Muscle layer of colon (tissue), 2 donors: ENCODE results near the gene ZSCAN5B.
"Not testable (repeated sequence)": the region's sequence is repeated elsewhere in the genome, so short reads cannot be mapped to it uniquely, and the experiment has no call there.

Source experiments
- H3K27ac ChIP-seq: one replicate; pipeline ENCODE4 v1.7.0; 2013; ENCODE audit warnings: low read depth, mild to moderate bottlenecking, low read length, moderate library complexity
- H3K27me3 ChIP-seq, 2 donors: one replicate each; pipeline ENCODE4 v1.7.0; 2013; ENCODE audit warnings: low read length in 2 of 2, mild to moderate bottlenecking in 2 of 2; ENCODE audit not compliant: insufficient read depth in 2 of 2, control insufficient read depth in 1 of 2
- H3K36me3 ChIP-seq: one replicate; pipeline ENCODE4 v1.7.0; 2013; ENCODE audit warnings: mild to moderate bottlenecking, low read length; ENCODE audit not compliant: insufficient read depth
- H3K4me1 ChIP-seq: one replicate; pipeline ENCODE4 v1.7.0; 2013; ENCODE audit warnings: mild to moderate bottlenecking, low read length; ENCODE audit not compliant: insufficient read depth
- H3K4me3 ChIP-seq, 2 donors: one replicate each; pipeline ENCODE4 v1.7.0; 2013; ENCODE audit warnings: low read length in 2 of 2, low read depth in 1 of 2, mild to moderate bottlenecking in 1 of 2, moderate library complexity in 1 of 2
- H3K9ac ChIP-seq: one replicate; pipeline ENCODE4 v1.7.0; 2013; ENCODE audit warnings: low read length
- H3K9me3 ChIP-seq: one replicate; pipeline ENCODE4 v1.7.0; 2013; ENCODE audit warnings: mild to moderate bottlenecking, low read length
- donor health status: abdominal sarcoma.
- donor health status: Adenocarcinoma of cecum.

Gene ZSCAN5B

DNA sequence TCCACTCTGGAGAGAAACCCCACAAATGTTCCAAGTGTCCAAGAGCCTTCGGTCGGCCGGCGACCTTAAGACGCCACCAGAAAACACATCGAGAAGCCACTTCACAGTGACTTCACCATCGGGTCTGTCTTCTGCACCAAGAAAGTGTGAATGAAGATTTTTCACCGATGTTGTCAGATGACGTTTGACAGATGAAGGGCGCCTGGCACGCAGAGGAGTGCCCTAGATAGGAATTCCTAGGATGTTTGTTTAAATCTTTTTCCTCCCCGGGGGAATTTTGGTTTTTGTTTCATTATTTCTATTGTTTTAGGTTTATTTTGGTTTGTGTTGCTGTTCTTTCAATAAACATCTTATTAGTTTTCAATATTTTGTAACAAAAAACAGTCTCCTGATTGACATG lies 11.5 kb upstream of the ZSCAN5B start:
- Histone ChIP-seq H3K27ac (no peak overlapping the region), H3K4me1 (no peaks in the 10 kb centered on the region), H3K4me3 (no peak overlapping the region), H3K36me3 (no peaks in the 10 kb centered on the region), H3K9ac (no peak overlapping the region), H3K27me3 (no peaks in the 10 kb centered on the region), H3K9me3 (no peaks in the 10 kb centered on the region)

- H3K4me1 ChIP-seq = not testable (repeated sequence)
Measured at GRCh38 chr19:56207581-56207980, 10.0 kb upstream of the ZSCAN5B start.

DNA sequence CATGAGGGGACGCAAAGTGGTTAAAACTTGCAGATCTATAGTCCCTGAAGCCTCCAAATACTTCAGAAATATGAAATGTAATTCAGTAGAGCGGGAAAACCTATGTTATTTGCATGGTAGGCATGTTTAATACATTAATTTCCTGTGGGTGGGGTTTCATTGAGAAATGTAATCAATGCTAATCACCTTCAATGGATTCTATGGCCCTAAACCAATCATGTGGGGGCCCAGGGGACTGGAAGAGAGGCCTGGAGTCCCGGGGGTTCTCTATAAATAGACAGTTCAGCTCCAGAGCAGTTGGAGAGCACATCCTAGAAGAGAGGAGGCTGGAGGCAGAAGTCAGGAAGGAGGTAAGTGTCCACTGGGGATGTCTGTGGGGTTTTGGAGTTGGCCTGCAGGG lies 4.4 kb upstream of the ZSCAN5B start, which contains the start of gene ZSCAN5C:
ZSCAN5C (plus strand) TSS at position 301 of the 400 bp plus-strand sequence. CDS start 3,641 bp downstream, outside the sequence.
- no peak within 1 kb of the TSS for H3K4me3 ChIP-seq
- no peak within 1 kb of the TSS for H3K9ac ChIP-seq
- no peak within 1 kb of the TSS for H3K27ac ChIP-seq
- no peaks in the 10 kb centered on the region for H3K27me3 ChIP-seq
- no peaks in the 10 kb centered on the region for H3K36me3 ChIP-seq
- H3K9me3 ChIP-seq = no peaks in the 10 kb centered on the region
- H3K4me1 ChIP-seq = no peaks in the 10 kb centered on the region

More at GRCh38 chr19:56207581-56207980, 10.0 kb upstream of the ZSCAN5B start:
- H3K9ac ChIP-seq, H3K4me3 ChIP-seq, H3K27me3 ChIP-seq, H3K27ac ChIP-seq, H3K9me3 ChIP-seq, H3K36me3 ChIP-seq: not testable (repeated sequence)

- no peaks in the 10 kb centered on the region for H3K4me1 ChIP-seq
- no peak overlapping the region for H3K27ac ChIP-seq
- no peak overlapping the region for H3K4me3 ChIP-seq
- H3K36me3 ChIP-seq = no peaks in the 10 kb centered on the region
- no peaks in the 10 kb centered on the region for H3K27me3 ChIP-seq
- no peaks in the 10 kb centered on the region for H3K9me3 ChIP-seq
- H3K9ac ChIP-seq = no peak overlapping the region
Measured at GRCh38 chr19:56199687-56200086, 2.1 kb upstream of the ZSCAN5B start.

GRCh38 chr19:56193981-56194640 lies 3.5 kb downstream of the ZSCAN5B start:
- H3K4me1 ChIP-seq = no peaks in the 10 kb centered on the region

DNA sequence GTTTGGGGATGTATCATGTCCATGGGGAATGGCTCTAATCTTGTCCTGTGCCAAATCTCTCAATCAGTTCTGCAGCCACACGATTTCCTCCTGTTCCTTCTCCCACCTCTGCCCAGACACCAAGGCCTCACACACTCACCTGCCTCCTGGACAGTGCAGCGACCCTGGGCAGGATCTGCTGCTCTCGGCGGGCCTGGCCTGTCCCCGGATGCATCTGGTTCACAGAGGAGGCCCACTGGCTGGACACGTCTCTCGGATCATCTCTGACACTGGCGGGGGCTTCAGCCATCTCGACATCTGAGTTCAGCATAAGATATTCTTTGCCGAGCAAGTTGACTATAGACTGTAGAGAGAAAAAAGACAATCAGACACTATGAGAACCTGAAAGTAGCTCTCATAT lies 5.9 kb downstream of the ZSCAN5B start:
- Histone ChIP-seq H3K4me3 (no peak overlapping the region), H3K27ac (no peak overlapping the region), H3K27me3 (no peaks in the 10 kb centered on the region), H3K4me1 (no peaks in the 10 kb centered on the region), H3K9me3 (no peaks in the 10 kb centered on the region), H3K9ac (no peak overlapping the region), H3K36me3 (no peaks in the 10 kb centered on the region)

More at GRCh38 chr19:56193981-56194640, 3.5 kb downstream of the ZSCAN5B start:
- Histone ChIP-seq H3K36me3 (no peaks in the 10 kb centered on the region), H3K4me3 (no peak overlapping the region), H3K27ac (no peak overlapping the region), H3K9ac (no peak overlapping the region), H3K27me3 (no peaks in the 10 kb centered on the region), H3K9me3 (no peaks in the 10 kb centered on the region)

GRCh38 chr19:56191115-56191514 lies 6.5 kb downstream of the ZSCAN5B start:
- H3K27me3 ChIP-seq = no peaks in the 10 kb centered on the region
- H3K27ac ChIP-seq = no peak overlapping the region
- H3K9ac ChIP-seq = no peak overlapping the region
- H3K4me1 ChIP-seq = no peaks in the 10 kb centered on the region
- no peaks in the 10 kb centered on the region for H3K36me3 ChIP-seq
- no peak overlapping the region for H3K4me3 ChIP-seq
- H3K9me3 ChIP-seq = no peaks in the 10 kb centered on the region

- no peaks in the 10 kb centered on the region for H3K36me3 ChIP-seq
- H3K27me3 ChIP-seq = no peaks in the 10 kb centered on the region
- H3K27ac ChIP-seq = no peak overlapping the region
- no peak overlapping the region for H3K9ac ChIP-seq
- no peaks in the 10 kb centered on the region for H3K4me1 ChIP-seq
- H3K9me3 ChIP-seq = no peaks in the 10 kb centered on the region
- no peak overlapping the region for H3K4me3 ChIP-seq
Measured at GRCh38 chr19:56189785-56190184, 7.8 kb downstream of the ZSCAN5B start.

DNA sequence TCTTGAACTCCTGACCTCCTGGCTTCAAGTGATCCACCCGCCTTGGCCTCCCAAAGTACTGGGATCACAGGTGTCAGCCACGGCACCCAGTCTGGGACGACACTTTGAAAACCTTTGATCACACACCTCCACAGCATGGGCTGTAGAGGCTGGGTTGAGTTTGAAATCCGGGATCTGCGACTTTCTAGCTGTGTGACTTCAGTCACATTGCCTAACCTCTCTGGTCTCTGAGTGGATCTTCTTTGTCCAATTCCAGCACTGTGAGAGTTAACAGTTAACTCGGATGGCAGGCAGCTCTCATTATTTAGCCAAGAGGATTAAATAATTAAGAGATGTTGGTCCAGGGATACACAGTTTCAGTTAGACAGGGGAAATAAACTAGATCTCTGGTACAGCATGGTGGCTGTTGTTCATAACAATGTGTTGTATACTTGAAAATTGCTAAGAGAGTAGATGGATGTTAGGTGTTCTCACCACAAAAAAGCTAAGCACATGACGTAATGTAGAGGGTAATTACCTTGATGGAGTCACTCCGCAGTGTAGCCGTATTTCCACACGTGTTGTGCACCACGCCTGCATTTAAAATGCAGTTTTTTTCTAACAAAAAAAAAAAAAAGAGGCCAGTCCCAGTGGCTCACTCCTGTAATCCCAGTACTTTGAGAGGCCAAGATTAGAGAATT lies 19.9 kb downstream of the ZSCAN5B start:
- H3K36me3 ChIP-seq = no peaks in the 10 kb centered on the region
- H3K4me1 ChIP-seq = no peaks in the 10 kb centered on the region
- peaks cover 0 to 20% of the 10 kb centered on the region in 2 donors for H3K27me3 ChIP-seq
- no peak overlapping the region for H3K27ac ChIP-seq
- H3K9me3 ChIP-seq = no peaks in the 10 kb centered on the region
- H3K9ac ChIP-seq = no peak overlapping the region
- no peak overlapping the region for H3K4me3 ChIP-seq

DNA sequence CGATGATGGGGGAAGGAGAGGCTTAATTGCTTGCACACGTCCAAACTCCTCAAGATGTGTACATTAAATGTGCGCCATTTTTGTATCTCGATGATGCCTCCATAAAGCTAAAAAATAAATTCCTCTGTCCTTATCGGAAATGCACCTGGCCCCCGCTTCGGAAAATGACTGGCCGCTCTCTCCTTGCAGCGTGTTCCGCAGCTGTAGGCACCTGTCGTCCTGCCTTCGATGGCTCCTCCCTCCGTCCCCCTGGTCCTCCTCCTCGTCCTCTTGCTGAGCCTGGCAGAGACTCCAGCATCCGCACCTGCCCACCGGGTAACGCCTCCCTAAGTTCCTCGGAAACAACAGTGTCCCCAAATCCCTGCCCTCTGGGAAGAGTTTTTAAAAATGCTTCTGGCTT lies 20.7 kb downstream of the ZSCAN5B start:
- no peak overlapping the region for H3K9ac ChIP-seq
- peaks cover 0 to 20% of the 10 kb centered on the region in 2 donors for H3K27me3 ChIP-seq
- no peak overlapping the region for H3K27ac ChIP-seq
- no peaks in the 10 kb centered on the region for H3K36me3 ChIP-seq
- H3K4me1 ChIP-seq = no peaks in the 10 kb centered on the region
- H3K9me3 ChIP-seq = no peaks in the 10 kb centered on the region
- no peak overlapping the region for H3K4me3 ChIP-seq

DNA sequence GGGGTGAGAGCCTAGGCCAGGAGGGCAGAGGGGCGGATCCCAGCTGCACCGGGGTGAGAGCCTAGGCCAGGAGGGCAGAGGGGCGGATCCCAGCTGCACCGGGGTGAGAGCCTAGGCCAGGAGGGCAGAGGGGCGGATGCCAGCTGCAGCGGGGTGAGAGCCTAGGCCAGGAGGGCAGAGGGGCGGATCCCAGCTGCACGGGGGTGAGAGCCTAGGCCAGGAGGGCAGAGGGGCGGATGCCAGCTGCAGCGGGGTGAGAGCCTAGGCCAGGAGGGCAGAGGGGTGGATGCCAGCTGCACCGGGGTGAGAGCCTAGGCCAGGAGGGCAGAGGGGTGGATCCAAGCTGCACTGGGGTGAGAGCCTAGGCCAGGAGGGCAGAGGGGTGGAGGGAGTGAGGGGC lies 21.3 kb downstream of the ZSCAN5B start:
- H3K4me3 ChIP-seq, H3K36me3 ChIP-seq, H3K9me3 ChIP-seq, H3K4me1 ChIP-seq, H3K9ac ChIP-seq, H3K27ac ChIP-seq: not testable (repeated sequence)
- peaks cover 0 to 20% of the 10 kb centered on the region in 2 donors for H3K27me3 ChIP-seq

DNA sequence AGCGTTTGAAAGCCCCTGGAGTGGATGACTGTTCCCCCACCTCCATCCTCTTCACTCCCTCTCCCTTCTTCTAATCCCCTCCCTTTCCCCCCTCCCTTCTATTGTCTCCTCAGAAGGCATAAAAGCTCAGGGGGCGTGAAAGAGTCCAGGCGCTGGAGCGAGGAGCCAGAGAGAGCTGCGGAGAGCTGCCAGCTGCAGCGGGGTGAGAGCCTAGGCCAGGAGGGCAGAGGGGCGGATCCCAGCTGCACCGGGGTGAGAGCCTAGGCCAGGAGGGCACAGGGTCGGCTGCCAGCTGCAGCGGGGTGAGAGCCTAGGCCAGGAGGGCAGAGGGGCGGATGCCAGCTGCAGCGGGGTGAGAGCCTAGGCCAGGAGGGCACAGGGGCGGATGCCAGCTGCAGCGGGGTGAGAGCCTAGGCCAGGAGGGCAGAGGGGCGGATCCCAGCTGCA lies 21.7 kb downstream of the ZSCAN5B start, which contains the start of gene GALP:
GALP (plus strand) TSS at position 148 of the 447 bp plus-strand sequence. CDS start 1,101 bp downstream, outside the sequence.
- H3K9me3 ChIP-seq, H3K36me3 ChIP-seq, H3K27ac ChIP-seq, H3K4me3 ChIP-seq, H3K4me1 ChIP-seq, H3K9ac ChIP-seq: not testable (repeated sequence)
- peaks cover 0 to 20% of the 10 kb centered on the region in 2 donors for H3K27me3 ChIP-seq
